IPS-NIHi11 (cell line): ENCODE results near the gene AUTS2.
"Not testable (repeated sequence)": the region's sequence is repeated elsewhere in the genome, so short reads cannot be mapped to it uniquely, and the experiment has no call there.

Experiments
- DNase-seq: peaks from one replicate; pipeline ENCODE4 v3.0.0; 2012; ENCODE audit warnings: mixed read lengths, low spot score

Gene AUTS2

GRCh38 chr7:70720191-70720873 is 1122.1 kb downstream of the AUTS2 start:
- no peak for DNase-seq

DNA sequence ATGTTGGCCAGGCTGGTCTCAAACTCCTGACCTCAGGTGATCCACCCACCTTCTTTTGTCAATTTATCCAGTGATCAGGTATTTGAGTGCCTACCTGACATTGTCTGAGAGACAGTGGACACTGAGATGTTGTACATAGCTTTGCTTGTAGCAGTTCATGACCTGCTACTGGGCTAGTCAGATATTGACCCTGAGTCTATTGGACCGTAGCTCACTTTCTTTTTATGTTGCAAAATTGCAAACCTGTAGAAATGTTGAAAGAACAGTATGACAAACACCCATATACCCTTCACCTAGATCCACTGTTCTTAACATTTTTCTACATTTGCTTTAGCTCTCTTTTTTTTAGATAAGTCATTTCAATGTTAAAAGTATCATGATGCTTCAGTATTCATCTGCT is 1123.2 kb downstream of the AUTS2 start:
- DNase-seq, result no peak

DNA sequence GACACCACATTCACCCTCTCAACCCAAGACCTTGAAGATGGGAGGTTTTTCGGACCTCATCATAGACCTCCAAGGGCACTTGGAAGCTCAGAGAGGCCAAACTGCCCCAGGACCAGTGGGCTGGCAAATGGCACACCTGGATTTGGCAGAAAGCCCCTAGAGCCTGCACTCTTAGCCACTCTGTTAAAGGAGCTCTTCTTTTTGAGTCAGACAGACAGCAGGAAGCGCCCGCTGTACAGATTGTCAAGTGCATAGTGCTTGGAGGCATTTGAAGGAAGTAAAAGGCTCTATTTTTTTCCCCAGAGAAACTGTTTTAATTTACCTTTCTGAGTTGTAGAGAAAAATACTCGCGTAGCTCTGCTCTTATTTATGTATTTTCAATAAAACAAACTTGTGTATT is 1125.1 kb downstream of the AUTS2 start:
- no peak for DNase-seq

GRCh38 chr7:70725448-70725847 is 1127.2 kb downstream of the AUTS2 start:
- no peak for DNase-seq

DNA sequence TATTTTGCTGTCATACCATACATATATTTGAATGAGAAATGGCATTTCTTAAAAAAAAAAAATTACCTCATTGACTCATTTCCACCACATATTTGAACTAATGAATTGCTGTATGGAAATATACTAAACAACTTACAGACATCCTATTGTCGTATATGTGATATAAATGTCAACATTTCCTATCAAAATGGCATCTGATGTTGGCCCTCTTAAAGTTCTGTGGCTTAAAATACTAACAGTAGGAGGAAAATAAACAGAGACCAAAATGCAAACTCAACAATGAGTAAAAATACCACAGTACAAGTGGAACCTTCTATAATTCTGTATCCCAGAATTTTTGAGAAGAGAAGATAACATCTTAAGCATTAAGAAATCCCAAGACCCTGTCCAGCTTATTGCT is 1128.0 kb downstream of the AUTS2 start:
- no peak for DNase-seq

- no peak for DNase-seq
These were observed 1128.7 kb downstream of the AUTS2 start for GRCh38 chr7:70726951-70727378.

- DNase-seq, result no peak
These were observed 1129.6 kb downstream of the AUTS2 start for GRCh38 chr7:70727861-70728260.

- DNase-seq, result peak; percentile 60
These were observed 1130.7 kb downstream of the AUTS2 start for GRCh38 chr7:70728872-70729552.

DNA sequence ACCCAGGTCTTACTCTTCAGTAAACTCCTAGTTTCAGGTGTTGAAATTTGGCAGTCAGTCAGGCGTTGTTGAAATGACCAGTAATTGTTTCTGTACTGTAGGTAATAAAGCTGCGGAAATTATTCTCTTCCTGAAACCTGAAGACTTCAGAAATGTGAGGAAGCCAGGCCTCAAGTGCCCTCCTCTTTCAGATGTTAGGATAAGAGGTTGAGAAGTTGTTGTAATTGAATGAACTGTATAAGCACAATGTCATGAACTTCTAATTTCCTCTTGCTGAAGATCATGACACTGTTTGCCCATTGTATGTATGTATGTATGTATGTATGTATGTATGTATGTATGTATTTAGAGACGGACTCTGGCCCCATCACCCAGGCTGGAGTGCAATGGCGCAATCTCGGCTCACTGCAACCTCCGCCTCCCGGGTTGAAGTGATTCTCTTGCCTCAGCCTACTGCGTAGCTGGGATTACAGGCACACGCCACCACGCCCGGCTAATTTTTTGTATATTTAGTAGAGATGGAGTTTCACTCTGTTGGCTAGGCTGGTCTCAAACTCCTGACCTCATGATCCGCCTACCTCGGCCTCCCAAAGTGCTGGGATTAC is 1131.4 kb downstream of the AUTS2 start:
- DNase-seq, result not testable (repeated sequence)

- no peak for DNase-seq
These were observed 1132.3 kb downstream of the AUTS2 start for GRCh38 chr7:70730451-70731110.

DNA sequence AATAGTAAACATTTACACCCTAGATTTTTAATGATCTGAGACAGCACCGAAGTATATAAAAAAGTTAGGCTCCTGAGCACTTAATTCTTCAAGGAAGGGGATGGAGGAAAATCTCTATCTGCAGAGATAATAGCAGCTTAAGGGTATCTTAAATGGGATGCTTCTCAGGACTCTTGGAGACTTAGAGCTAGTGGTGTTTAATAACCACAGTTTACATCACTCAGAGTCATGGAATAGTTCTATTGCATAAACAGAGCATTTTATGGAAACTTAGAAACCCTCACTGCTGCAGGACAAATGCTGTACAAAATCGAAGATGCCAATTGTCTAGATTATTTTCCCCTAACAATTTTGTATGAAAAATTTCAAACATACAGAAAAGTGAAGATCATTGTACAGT is 1134.8 kb downstream of the AUTS2 start:
- DNase-seq, result no peak

DNA sequence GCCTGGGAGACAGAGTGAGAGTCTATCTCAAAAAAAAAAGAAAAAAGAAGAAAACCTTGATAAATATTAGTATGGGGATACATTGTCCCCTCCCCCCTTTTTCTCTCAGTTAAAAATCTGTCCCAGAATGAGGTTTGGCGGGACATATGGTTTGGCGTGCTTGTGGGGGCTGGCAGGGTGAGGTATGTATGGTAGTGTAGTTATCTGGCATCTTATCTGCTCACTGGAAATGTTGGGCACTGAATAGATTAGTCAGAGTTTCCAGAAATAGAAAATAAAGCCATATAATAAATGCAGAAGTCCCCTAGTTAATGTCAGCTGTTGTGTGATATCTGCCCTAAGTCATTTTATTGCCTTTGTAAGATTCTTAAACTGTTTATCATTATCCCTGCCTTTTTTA is 1136.1 kb downstream of the AUTS2 start:
- no peak for DNase-seq

GRCh38 chr7:70735313-70735712 is 1137.0 kb downstream of the AUTS2 start:
- no peak for DNase-seq

GRCh38 chr7:70736715-70737460 is 1138.6 kb downstream of the AUTS2 start:
- no peak for DNase-seq

DNA sequence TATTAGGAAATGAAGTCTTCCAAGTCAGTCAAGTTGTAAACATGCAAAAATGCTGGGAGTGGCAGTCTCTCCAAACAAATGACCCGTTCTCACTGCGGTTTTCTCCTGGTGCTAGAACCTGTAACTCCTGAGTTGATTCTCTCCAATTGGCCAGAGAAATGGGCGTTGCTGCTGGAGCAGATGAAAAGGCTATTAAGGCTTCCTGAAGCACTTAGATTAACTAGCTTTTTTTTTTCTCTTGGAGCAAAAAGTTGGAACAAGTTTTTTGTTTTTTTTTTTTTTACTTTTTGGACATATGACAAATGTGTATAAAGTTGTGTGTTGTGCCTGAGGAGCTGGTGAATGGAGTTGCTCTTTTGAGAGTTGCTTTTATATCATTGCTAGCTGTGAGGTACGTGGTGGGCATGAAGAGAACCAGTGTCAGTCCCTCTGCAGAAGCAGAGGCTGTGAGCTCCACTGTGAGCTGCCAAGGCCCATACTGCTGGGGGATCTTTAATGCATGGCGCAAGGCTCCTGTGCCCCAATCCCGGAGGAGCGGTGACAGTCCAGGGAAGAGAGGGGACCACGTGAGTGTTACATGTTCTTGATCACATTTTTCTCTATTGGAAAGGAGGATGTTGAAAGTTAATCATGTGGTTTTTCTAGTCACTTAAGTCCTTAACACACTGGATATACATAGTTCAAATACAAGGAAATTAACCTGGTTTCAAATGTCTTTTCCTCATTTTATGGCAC is 1140.0 kb downstream of the AUTS2 start:
- DNase-seq, result no peak

GRCh38 chr7:70739646-70740210 is 1141.5 kb downstream of the AUTS2 start:
- DNase-seq, result no peak

GRCh38 chr7:70741666-70742065 is 1143.4 kb downstream of the AUTS2 start:
- DNase-seq, result no peak

GRCh38 chr7:70743531-70744325 is 1145.5 kb downstream of the AUTS2 start:
- DNase-seq, result no peak

DNA sequence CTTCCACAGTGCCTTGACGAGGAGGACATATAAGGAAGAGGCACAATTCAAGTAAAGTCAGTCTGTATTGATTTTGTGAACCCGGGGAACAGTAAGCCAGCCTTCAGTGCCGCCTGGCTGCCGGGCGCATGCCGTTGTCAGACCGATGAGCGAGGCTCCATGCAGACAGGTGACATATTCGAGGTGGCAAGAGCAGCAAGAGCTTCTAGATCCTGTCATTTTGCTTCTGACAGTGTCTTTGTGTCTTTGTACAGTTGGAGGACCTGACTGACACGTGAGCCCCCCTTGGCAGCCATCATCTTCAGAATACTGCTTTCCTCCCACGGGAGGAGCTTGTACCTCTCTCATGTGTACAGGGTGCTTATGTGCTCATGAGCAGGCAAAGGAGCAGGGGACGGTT is 1146.2 kb downstream of the AUTS2 start:
- no peak for DNase-seq

DNA sequence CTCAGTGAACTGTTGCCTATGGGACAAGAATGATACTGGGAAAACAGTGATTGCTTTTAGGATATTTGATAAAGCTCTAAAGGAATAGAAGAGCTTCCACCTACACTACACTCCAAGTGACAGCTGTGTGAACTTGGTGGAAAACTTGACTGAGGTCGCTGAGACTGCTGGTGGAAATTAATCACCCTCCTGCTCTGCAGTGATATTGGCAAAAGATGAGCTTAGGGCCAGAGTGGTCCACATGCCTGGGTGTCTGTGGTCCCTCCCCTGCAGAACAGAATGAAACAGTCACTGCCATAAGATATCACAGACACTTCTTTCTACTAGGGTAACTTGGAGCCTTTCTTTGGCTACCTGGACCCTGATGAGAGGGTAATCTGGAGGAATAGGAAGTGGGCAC is 1151.6 kb downstream of the AUTS2 start:
- DNase-seq, result no peak
